B cell (primary cell): ENCODE results near the gene SLC48A1.
"Not testable (repeated sequence)": the region's sequence is repeated elsewhere in the genome, so short reads cannot be mapped to it uniquely, and the experiment has no call there.

Experiments used
- EZH2 ChIP-seq: IDR thresholded peaks from 2 replicates; pipeline ENCODE4 v1.6.1; 2012; ENCODE audit warnings: borderline replicate concordance, low read depth, mild to moderate bottlenecking, moderate library complexity, low read length; ENCODE audit not compliant: insufficient read depth, poor library complexity, severe bottlenecking
- TF ChIP-seq, protein P1 (sequence below): fragments of 200-600 bp; IDR thresholded peaks from one replicate; pipeline ENCODE4 v1.8.0; 2022; ENCODE audit warnings: antibody characterized with exemption, mild to moderate bottlenecking

- TF ChIP-seq, protein P1, sequence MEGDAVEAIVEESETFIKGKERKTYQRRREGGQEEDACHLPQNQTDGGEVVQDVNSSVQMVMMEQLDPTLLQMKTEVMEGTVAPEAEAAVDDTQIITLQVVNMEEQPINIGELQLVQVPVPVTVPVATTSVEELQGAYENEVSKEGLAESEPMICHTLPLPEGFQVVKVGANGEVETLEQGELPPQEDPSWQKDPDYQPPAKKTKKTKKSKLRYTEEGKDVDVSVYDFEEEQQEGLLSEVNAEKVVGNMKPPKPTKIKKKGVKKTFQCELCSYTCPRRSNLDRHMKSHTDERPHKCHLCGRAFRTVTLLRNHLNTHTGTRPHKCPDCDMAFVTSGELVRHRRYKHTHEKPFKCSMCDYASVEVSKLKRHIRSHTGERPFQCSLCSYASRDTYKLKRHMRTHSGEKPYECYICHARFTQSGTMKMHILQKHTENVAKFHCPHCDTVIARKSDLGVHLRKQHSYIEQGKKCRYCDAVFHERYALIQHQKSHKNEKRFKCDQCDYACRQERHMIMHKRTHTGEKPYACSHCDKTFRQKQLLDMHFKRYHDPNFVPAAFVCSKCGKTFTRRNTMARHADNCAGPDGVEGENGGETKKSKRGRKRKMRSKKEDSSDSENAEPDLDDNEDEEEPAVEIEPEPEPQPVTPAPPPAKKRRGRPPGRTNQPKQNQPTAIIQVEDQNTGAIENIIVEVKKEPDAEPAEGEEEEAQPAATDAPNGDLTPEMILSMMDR = not testable (repeated sequence)
- not testable (repeated sequence) for TF ChIP-seq EZH2
Observed at GRCh38 chr12:47809518-47809917, 36.5 kb downstream of the SLC48A1 start.
